Activated gamma-delta T cell treated with Interleukin-2 at 50 U/mL for 16 hours (primary cell): ENCODE results near the gene TMEM63B.
A peak's percentile ranks its signal among the peaks of the same experiment; 100 is the strongest.
"Not testable (repeated sequence)": the region's sequence is repeated elsewhere in the genome, so short reads cannot be mapped to it uniquely, and the experiment has no call there.

ENCODE experiments used
- DNase-seq: peaks from one replicate; pipeline ENCODE4 v3.0.0-alpha.2; 2020

TMEM63B gene

GRCh38 chr6:44094403-44095242, 32.7 kb upstream of the TMEM63B start:
- no peak for DNase-seq

DNA sequence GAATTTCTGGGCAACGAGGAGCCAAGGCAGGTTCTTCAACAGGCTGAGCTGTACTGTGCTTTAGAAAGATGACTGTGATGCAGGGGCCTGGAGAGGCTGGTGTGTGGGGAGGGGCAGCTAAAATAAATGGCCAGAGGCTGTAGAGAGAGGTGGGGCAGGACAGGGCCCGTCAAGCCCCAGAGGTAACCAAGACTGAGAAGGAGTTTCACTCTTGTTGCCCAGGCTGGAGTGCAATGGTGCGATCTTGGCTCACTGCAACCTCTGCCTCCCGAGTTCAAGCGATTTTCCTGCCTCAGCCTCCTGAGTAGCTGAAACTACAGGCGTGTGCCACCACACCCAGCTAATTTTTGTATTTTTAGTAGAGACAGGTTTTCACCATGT, 32.1 kb upstream of the TMEM63B start:
- not testable (repeated sequence) for DNase-seq

DNA sequence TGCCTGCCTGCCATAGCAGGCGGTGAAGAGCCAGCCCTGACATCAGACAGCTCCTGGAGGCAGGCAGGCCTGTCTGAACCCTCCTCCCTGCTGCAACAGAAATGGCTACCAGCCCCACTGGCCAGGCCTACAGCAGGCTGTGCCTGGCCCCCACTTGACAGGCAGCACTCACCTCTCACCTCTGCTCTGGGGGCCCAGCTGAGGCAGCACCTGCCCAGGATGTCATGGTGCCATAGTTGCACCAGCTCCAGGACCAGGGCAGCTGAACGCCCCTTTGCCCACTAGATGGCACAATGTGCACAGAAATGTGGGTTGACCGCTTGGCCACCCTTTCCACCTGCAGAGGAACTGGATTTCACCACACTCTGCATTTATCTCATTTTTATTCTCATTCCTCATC, 30.7 kb upstream of the TMEM63B start:
- peak; percentile 73 for DNase-seq

- no peak for DNase-seq
These were observed 29.5 kb upstream of the TMEM63B start for GRCh38 chr6:44097782-44098317.

- DNase-seq, result no peak
These were observed 28.2 kb upstream of the TMEM63B start for GRCh38 chr6:44099192-44099591.

DNA sequence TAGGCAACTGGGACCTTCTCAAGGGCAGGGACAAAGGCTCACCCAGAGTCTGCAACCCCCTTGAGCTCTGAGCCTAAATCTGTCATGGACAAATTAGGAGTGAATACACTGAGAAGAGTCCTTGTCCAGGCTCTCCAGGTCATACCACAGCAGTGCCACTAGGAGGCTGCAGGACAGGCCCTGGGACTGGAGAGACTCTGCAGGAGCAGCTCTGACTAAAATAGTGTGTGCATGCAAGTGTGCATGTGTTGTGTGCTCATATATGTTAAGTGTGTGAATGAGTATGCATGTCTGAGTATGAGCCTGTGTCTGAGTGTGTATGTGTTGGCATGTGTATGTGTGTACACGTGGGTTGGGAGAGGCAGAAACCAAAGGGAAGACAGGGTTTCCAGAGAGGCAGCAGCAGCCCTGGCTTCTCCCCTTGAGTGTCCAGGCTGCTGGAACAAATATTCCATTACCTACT, 27.2 kb upstream of the TMEM63B start:
- DNase-seq, result no peak

DNA sequence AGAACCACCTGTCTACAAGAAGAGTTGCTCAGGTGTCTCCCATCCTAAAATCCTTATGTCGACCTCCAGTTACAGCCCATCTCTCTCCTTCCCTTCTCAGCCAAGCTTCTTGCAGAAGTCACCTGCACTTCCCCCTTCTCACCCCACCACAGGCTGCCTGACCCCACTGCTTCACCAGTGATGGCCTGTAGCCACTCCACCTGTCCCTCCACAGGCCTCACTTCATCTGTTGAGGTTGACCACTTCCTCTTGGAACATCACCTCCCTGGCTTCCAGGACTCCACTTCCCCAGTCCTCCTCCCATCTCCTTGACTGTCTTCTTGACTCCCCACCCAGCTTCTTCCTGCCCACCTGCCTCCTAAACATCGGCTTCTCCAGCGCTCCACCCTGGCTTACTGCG, 25.5 kb upstream of the TMEM63B start:
- DNase-seq, result no peak

GRCh38 chr6:44102527-44102926, 24.8 kb upstream of the TMEM63B start:
- no peak for DNase-seq

GRCh38 chr6:44104481-44105021, 22.8 kb upstream of the TMEM63B start:
- no peak for DNase-seq

DNA sequence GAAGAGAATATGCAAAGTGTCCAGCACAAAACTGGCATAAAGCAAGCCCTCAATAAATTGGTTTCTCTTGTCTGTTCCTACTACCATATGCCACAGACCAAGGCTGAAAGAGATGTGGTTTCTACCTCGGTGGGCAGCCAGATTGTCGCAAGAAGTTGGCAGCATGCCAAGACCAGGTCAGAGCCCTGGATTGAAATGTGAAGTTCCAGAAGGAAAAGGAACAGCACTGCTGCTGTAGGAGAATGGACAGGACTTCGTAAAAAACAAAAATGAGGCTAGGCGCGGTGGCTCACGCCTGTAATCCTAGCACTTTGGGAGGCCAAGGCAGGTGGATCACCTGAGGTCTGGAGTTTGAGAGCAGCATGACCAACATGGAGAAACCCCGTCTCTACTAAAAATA, 22.2 kb upstream of the TMEM63B start:
- no peak for DNase-seq

GRCh38 chr6:44105993-44106740, 21.2 kb upstream of the TMEM63B start:
- DNase-seq, result no peak

DNA sequence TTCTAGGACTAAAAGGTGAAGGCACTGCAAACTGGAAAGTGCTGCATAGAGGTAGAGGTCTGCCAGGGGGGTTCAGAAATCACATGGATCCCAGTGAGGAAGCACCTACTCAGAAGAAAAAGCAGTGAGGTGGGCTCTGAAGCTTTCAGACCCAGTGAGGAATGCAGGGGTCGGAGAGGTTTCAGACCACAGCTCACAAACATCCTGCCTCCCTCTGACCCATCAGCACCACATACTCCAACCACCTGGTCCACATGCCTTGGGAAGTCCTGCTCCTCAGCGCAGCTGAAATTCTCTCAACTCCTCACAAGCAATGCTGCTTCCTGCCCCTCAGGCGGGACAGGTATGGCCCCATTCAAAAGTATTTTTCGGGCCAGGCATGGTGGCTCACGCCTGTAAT, 20.3 kb upstream of the TMEM63B start:
- DNase-seq, result no peak

GRCh38 chr6:44108471-44108870, 18.9 kb upstream of the TMEM63B start:
- no peak for DNase-seq

DNA sequence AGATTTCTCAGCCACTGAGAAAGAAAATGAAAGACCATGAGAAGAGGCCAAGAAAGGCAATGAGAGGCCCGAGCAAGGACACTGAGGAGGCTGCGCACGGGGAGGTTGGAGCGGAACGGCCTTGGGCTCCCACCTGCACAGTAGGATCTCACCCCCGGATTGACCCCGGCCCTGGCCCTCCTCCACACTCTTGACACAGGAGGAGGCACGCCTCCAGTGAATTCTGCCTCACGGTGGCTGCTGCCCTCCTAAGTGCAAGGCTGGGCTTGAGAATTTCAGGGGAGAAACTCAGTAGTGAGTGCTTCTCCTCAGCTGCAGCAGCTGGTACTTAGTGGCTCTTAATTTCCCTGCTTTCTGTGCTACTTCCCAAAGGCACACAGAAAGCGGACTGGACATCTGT, 18.1 kb upstream of the TMEM63B start:
- no peak for DNase-seq

DNA sequence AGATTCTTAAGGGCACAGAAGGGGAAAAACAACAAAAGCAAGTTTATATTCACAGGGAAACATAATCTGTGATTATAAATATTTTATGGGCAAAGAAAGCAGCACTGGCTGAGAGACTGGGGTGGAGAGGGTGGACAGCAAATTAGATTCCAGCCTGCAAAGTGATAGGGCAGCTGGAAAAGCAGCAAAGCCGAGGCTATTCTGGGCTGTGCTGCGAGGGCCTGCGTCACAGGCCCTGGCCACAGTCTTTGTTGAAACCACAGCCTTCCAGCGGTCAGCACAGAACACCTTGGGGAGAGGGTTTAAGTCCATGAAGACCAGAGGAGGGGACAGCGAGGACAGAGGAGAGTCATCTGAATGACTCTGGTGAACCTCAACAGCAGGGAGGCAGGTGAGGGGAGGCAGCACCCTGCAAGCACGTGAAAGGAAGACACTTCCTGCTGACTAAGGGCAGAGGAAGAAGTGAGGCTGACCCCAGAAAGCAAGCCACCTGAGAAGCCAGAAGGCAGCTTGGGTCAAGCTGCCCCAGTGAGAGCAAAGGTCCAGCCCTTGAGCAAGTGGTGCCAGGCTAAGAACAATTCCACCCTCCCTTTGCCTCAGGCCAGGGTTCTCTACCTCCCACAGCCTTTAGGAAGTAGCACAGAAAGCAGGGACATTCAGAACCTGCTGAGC, 17.2 kb upstream of the TMEM63B start:
- DNase-seq, result no peak

DNA sequence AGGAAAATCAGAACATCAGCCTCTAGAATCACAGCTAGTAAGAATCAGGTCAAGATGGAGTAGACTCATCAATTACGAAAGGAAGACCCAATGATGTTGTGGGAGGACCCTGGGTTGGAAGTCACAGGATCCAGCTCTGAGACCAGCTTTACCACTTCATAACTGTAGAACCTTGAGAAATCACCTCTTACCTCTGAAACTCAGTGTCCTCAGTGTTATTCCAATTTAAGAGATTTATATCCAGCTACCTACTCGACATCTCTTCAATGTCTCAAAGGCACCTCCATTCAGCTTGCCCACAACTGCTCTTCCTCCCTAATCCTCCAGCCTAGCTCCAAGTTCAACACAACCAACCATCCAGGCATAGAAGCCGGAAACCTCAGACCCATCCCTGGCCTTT, 16.4 kb upstream of the TMEM63B start:
- DNase-seq, result no peak

- no peak for DNase-seq
These were observed 15.6 kb upstream of the TMEM63B start for GRCh38 chr6:44111434-44112417.

DNA sequence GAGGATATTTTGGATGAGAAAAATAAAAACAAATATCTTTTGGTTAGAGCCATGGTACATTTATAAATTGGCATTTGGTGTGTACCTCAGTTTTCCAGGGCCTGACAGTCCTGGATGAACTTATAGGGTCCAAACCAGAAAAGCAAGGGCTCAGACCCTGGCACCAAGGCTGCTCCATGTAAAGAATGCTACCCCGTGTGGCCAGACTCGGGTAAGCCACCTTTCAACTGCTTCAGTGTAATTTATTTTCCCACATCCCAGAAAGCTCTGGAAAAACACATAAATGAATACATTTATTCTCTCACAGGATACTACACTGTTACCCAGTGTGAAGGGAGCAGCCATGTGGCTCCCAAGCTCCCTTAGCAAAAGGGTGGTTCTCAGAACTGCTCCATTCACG, 13.9 kb upstream of the TMEM63B start:
- DNase-seq, result no peak

DNA sequence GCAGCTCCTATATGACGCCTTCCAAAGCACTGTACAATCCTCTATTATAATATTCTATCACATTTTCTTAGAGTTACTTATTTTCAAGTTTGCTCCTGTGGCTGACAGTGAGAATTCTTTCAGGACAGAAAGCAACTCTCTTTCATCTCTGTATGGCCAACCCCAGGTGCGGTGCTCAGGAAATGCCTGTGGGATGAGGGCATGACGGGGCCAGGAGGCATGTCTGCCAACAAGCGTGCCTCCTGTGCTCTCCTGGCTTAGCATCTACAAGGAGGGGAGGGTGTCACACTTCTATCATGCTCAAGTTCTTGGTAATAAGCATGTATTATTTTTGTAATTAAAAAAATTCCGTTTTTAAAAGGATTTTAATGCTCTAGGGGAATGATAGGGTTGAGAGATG, 11.5 kb upstream of the TMEM63B start:
- no peak for DNase-seq

GRCh38 chr6:44116641-44117382, 10.5 kb upstream of the TMEM63B start:
- DNase-seq, result no peak
